RPMI7951 (cell line): ENCODE results near the gene PRKAG1. TPM values are rescaled to one million over a fixed set of nuclear protein-coding genes. Genes with fewer than 3 reads are reported as not detected.

Experiments used
- DNase-seq: peaks from one replicate; pipeline ENCODE4 v3.0.0-alpha.2; 2012; ENCODE audit warnings: low read depth
- total RNA-seq: library from RNA; depleted of rRNA; stranded (reverse); fragments of >200 nt; shearing (Covaris generic); gene quantifications from 2 replicates; pipeline ENCODE4 v1.2.3, GENCODE V29; 2014

PRKAG1 gene
- total RNA-seq, 1 experiment from 2014 or later = 89.6 TPM

GRCh38 chr12:49010092-49010668, 8.4 kb downstream of the PRKAG1 start:
- DNase-seq = no peak

- no peak for DNase-seq
These were observed 9.6 kb downstream of the PRKAG1 start for GRCh38 chr12:49008943-49009342.

GRCh38 chr12:49000346-49000745, 18.2 kb downstream of the PRKAG1 start:
- no peak for DNase-seq

GRCh38 chr12:48999371-49000131, 19.0 kb downstream of the PRKAG1 start, which contains the start of gene DDN:
DDN (minus strand) TSS chr12:48999375; CDS start chr12:48999287, 88 bp downstream.
- peak; percentile 46 for DNase-seq

- DNase-seq = no peak
These were observed 19.9 kb downstream of the PRKAG1 start for GRCh38 chr12:48998497-48999353.

- DNase-seq = no peak
These were observed 20.7 kb downstream of the PRKAG1 start for GRCh38 chr12:48997719-48998496.

GRCh38 chr12:48996794-48997718, 21.5 kb downstream of the PRKAG1 start:
- DNase-seq = no peak

GRCh38 chr12:48995086-48995879, 23.3 kb downstream of the PRKAG1 start:
- DNase-seq = peak; percentile 70

GRCh38 chr12:48994224-48995085, 24.1 kb downstream of the PRKAG1 start:
- no peak for DNase-seq

- DNase-seq = no peak
These were observed 24.8 kb downstream of the PRKAG1 start for GRCh38 chr12:48993787-48994186.

GRCh38 chr12:48991247-48992050, 27.1 kb downstream of the PRKAG1 start:
- DNase-seq = no peak

GRCh38 chr12:48990552-48990951, 28.0 kb downstream of the PRKAG1 start:
- no peak for DNase-seq

GRCh38 chr12:48988030-48988649, 30.4 kb downstream of the PRKAG1 start:
- DNase-seq = peak; percentile 41

- no peak for DNase-seq
These were observed 31.8 kb downstream of the PRKAG1 start for GRCh38 chr12:48986720-48987291.

GRCh38 chr12:48985901-48986300, 32.7 kb downstream of the PRKAG1 start:
- DNase-seq = no peak

- DNase-seq = no peak
These were observed 33.1 kb downstream of the PRKAG1 start for GRCh38 chr12:48985475-48985897.
